GM12878 (cell line): ENCODE measurements around the gene FAM9C. TPM values are rescaled to one million over a fixed set of nuclear protein-coding genes. Genes with fewer than 3 reads are reported as not detected.
A peak's percentile ranks its signal among the peaks of the same experiment; 100 is the strongest.

ENCODE experiments used
- CBX3 ChIP-seq: fragments of 200-600 bp; sonication (generic); IDR thresholded peaks from 2 replicates; pipeline ENCODE4 v1.6.1; 2016; ENCODE audit warnings: low read depth, borderline replicate concordance
- EP300 ChIP-seq, 2 experiments: fragments of 150-350 bp in 1 of 2; IDR thresholded peaks; 2 replicates each; pipeline ENCODE4 v1.6.1; 2011 to 2012; ENCODE audit warnings: low read depth in 2 of 2, low read length in 2 of 2, borderline replicate concordance in 1 of 2, improper control_type of control experiment in 1 of 2, inconsistent platforms in 1 of 2; ENCODE audit not compliant: control insufficient read depth in 1 of 2
- EZH2 ChIP-seq: IDR thresholded peaks from 2 replicates; pipeline ENCODE4 v1.6.1; 2012; ENCODE audit warnings: low read depth, mild to moderate bottlenecking, control low read depth, inconsistent platforms, low read length, borderline replicate concordance; ENCODE audit not compliant: control insufficient read depth
- IKZF2 ChIP-seq, 2 experiments: fragments of 450-650 bp; IDR thresholded peaks; 2 replicates each; pipeline ENCODE4 v1.6.1; 2017; ENCODE audit warnings: mild to moderate bottlenecking in 2 of 2, moderate library complexity in 2 of 2
- JUNB ChIP-seq: IDR thresholded peaks from 2 replicates; pipeline ENCODE4 v1.6.1; 2016; ENCODE audit warnings: antibody characterized with exemption, mild to moderate bottlenecking
- MTA2 ChIP-seq: fragments of 450-650 bp; IDR thresholded peaks from 2 replicates; pipeline ENCODE4 v1.6.1; 2016; ENCODE audit warnings: low read depth, mild to moderate bottlenecking, moderate library complexity
- MYC ChIP-seq: IDR thresholded peaks from 2 replicates; pipeline ENCODE4 v1.6.1; 2011; ENCODE audit warnings: mild to moderate bottlenecking, low read length, moderate library complexity, inconsistent platforms; ENCODE audit not compliant: insufficient read depth, insufficient replicate concordance, insufficient read length, severe bottlenecking
- NFXL1 ChIP-seq: fragments of 450-650 bp; IDR thresholded peaks from 2 replicates; pipeline ENCODE4 v1.6.1; 2017; ENCODE audit warnings: antibody characterized with exemption, mild to moderate bottlenecking, borderline replicate concordance
- NFYB ChIP-seq: IDR thresholded peaks from 2 replicates; pipeline ENCODE4 v1.6.1; 2011; ENCODE audit warnings: low read depth, mild to moderate bottlenecking, low read length, improper control_type of control experiment, moderate library complexity; ENCODE audit not compliant: insufficient read depth
- PML ChIP-seq: IDR thresholded peaks from 2 replicates; pipeline ENCODE4 v1.6.1; 2012; ENCODE audit warnings: low read length, inconsistent platforms
- RAD21 ChIP-seq: IDR thresholded peaks from 2 replicates; pipeline ENCODE4 v1.6.1; 2011; ENCODE audit warnings: mild to moderate bottlenecking, low read depth, low read length, moderate library complexity; ENCODE audit not compliant: insufficient read depth
- RBBP5 ChIP-seq: fragments of 200-600 bp; sonication (generic); conservative IDR thresholded peaks from 2 replicates; pipeline ENCODE4 v1.6.1; 2016
- RUNX3 ChIP-seq: IDR thresholded peaks from 2 replicates; pipeline ENCODE4 v1.6.1; 2012; ENCODE audit warnings: low read length, inconsistent platforms
- SMC3 ChIP-seq: IDR thresholded peaks from 2 replicates; pipeline ENCODE4 v1.6.1; 2011; ENCODE audit warnings: low read length, improper control_type of control experiment, borderline replicate concordance
- SPI1 ChIP-seq: IDR thresholded peaks from 2 replicates; pipeline ENCODE4 v1.6.1; 2011; ENCODE audit warnings: low read depth, mild to moderate bottlenecking, low read length, moderate library complexity, borderline replicate concordance; ENCODE audit not compliant: insufficient read depth
- SRF ChIP-seq, 2 experiments: IDR thresholded peaks; 2 replicates each; pipeline ENCODE4 v1.6.1; 2011; ENCODE audit warnings: low read depth in 2 of 2, low read length in 2 of 2, mild to moderate bottlenecking in 1 of 2, moderate library complexity in 1 of 2
- STAT3 ChIP-seq: IDR thresholded peaks from 2 replicates; pipeline ENCODE4 v1.6.1; 2011; ENCODE audit warnings: low read depth, low read length, improper control_type of control experiment
- SUZ12 ChIP-seq: fragments of 200-600 bp; sonication (generic); IDR thresholded peaks from one replicate; pipeline ENCODE4 v1.6.1; 2018; ENCODE audit warnings: antibody characterized with exemption, mild to moderate bottlenecking; ENCODE audit not compliant: unreplicated experiment
- WRNIP1 ChIP-seq: IDR thresholded peaks from 2 replicates; pipeline ENCODE4 v1.6.1; 2011; ENCODE audit warnings: low read depth, low read length, improper control_type of control experiment, borderline replicate concordance
- ZBTB4 ChIP-seq: fragments of 450-650 bp; formaldehyde crosslinking; IDR thresholded peaks from 2 replicates; pipeline ENCODE4 v1.4.0; 2022; ENCODE audit warnings: mild to moderate bottlenecking, moderate library complexity
- polyA plus RNA-seq, 11 experiments: library from polyadenylated mRNA; depleted of rRNA in 4 of 11; unstranded in 6 of 11; stranded (reverse) in 5 of 11; fragments of >200 nt; fragmentation: Nextera tagmentation in 4 of 11; fragmentation: Illumina TruSeq in 1 of 11; extraction: Ambion mirVana in 4 of 11; extraction: Trizol in 1 of 11; gene quantifications; 1 replicate in 1 of 11; 2 replicates in 10 of 11; pipeline versions ENCODE4 v1.2.1 to v1.2.3, GENCODE V29; 2011 to 2016; ENCODE audit warnings: inconsistent platforms in 2 of 11, missing spikeins in 2 of 11, low read depth in 1 of 11
- total RNA-seq, 4 experiments: library from RNA; depleted of rRNA in 3 of 4; stranded (reverse); fragments of >200 nt in 3 of 4; fragmentation: Illumina TruSeq in 1 of 4; extraction: Trizol in 1 of 4; gene quantifications; 2 replicates each; pipeline versions ENCODE4 v1.2.1 to v1.2.3, GENCODE V29; 2013 to 2021
- TF ChIP-seq, protein P1 (sequence below): fragments of 450-650 bp; IDR thresholded peaks from 2 replicates; pipeline ENCODE4 v1.6.1; 2017; ENCODE audit warnings: mild to moderate bottlenecking
- TF ChIP-seq, protein P2 (sequence below): fragments of 450-650 bp; formaldehyde crosslinking; IDR thresholded peaks from 2 replicates; pipeline ENCODE4 v1.4.0; 2020; ENCODE audit warnings: mild to moderate bottlenecking, moderate library complexity

FAM9C gene
- total and polyA plus RNA-seq, 10 of the 15 experiments (the other 5 are each of a cell fraction or from before 2014, with no cell fraction given): 0.01 to 0.03 TPM; not detected in 8

DNA sequence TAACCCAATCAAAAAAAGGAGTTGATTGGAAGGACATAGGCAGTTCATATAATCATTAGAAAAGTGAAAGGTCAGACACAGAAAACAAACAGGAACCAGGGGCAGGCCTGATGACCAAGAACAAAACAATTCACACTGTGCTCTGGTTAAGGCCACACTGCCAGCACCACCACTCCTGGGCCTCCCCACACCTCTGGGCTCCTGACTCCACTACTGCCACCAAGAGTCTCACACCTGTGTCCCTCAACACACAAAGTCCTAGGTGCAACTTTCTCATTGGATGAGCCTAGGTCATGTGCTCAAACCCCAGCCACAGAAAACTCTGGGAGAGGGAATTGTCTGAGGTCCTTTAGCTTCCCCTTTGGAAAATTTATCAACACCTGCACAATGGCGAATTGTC, 11.1 kb upstream of the FAM9C start (continued):
- TF ChIP-seq, protein P1, sequence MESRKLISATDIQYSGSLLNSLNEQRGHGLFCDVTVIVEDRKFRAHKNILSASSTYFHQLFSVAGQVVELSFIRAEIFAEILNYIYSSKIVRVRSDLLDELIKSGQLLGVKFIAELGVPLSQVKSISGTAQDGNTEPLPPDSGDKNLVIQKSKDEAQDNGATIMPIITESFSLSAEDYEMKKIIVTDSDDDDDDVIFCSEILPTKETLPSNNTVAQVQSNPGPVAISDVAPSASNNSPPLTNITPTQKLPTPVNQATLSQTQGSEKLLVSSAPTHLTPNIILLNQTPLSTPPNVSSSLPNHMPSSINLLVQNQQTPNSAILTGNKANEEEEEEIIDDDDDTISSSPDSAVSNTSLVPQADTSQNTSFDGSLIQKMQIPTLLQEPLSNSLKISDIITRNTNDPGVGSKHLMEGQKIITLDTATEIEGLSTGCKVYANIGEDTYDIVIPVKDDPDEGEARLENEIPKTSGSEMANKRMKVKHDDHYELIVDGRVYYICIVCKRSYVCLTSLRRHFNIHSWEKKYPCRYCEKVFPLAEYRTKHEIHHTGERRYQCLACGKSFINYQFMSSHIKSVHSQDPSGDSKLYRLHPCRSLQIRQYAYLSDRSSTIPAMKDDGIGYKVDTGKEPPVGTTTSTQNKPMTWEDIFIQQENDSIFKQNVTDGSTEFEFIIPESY: no peak
- no peak for TF ChIP-seq SRF (IDR thresholded peaks at IDR 0.05; ENCODE audit: low read depth in 2 of 2, low read length in 2 of 2)
- no peak for TF ChIP-seq EZH2
- no peak for TF ChIP-seq NFXL1
- TF ChIP-seq MYC: no peak
- TF ChIP-seq NFYB: peak; percentile 52; the same call in 1 of the 2 replicates
- TF ChIP-seq SUZ12: no peak
- peak; percentile 58 to 61; a peak in 2 of 4 replicates for TF ChIP-seq IKZF2 (IDR thresholded peaks at IDR 0.05)
- peak; percentile 29; the same call in 1 of the 2 replicates for TF ChIP-seq MTA2
- TF ChIP-seq, protein P2, sequence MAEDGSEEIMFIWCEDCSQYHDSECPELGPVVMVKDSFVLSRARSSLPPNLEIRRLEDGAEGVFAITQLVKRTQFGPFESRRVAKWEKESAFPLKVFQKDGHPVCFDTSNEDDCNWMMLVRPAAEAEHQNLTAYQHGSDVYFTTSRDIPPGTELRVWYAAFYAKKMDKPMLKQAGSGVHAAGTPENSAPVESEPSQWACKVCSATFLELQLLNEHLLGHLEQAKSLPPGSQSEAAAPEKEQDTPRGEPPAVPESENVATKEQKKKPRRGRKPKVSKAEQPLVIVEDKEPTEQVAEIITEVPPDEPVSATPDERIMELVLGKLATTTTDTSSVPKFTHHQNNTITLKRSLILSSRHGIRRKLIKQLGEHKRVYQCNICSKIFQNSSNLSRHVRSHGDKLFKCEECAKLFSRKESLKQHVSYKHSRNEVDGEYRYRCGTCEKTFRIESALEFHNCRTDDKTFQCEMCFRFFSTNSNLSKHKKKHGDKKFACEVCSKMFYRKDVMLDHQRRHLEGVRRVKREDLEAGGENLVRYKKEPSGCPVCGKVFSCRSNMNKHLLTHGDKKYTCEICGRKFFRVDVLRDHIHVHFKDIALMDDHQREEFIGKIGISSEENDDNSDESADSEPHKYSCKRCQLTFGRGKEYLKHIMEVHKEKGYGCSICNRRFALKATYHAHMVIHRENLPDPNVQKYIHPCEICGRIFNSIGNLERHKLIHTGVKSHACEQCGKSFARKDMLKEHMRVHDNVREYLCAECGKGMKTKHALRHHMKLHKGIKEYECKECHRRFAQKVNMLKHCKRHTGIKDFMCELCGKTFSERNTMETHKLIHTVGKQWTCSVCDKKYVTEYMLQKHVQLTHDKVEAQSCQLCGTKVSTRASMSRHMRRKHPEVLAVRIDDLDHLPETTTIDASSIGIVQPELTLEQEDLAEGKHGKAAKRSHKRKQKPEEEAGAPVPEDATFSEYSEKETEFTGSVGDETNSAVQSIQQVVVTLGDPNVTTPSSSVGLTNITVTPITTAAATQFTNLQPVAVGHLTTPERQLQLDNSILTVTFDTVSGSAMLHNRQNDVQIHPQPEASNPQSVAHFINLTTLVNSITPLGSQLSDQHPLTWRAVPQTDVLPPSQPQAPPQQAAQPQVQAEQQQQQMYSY (CRISPR knock-in tag): no peak
- TF ChIP-seq SMC3: no peak; the same call in 1 of the 2 replicates
- TF ChIP-seq RUNX3: peak; percentile 62
- 0 out of 2 replicates have a peak, but pooled peaks have one; percentile 14 for TF ChIP-seq RAD21
- no peak for TF ChIP-seq WRNIP1
- TF ChIP-seq JUNB: peak; percentile 43
- TF ChIP-seq ZBTB4: no peak
- TF ChIP-seq RBBP5: no peak
- TF ChIP-seq STAT3: no peak
- TF ChIP-seq PML: no peak
- TF ChIP-seq CBX3: no peak
- peak; percentile 24; the same call in 1 of the 2 replicates for TF ChIP-seq SPI1
- peak in 1 of 2 experiments; percentile 40; a peak in 1 of 4 replicates for TF ChIP-seq EP300 (IDR thresholded peaks at IDR 0.05; ENCODE audit: borderline replicate concordance in 1 of 2, control insufficient read depth in 1 of 2, low read depth in 2 of 2, low read length in 2 of 2)
